NCI-H2227 (cell line): Measurements from ENCODE around the gene ADCY10.

Experiments used
- DNase-seq: peaks from one replicate; lab custom pipeline; 2025; ENCODE audit not compliant: unreplicated experiment; lab: John Stamatoyannopoulos, UW

ADCY10 gene

GRCh38 chr1:167928457-167928852 is 14.5 kb upstream of the ADCY10 start:
- no peak for DNase-seq

DNA sequence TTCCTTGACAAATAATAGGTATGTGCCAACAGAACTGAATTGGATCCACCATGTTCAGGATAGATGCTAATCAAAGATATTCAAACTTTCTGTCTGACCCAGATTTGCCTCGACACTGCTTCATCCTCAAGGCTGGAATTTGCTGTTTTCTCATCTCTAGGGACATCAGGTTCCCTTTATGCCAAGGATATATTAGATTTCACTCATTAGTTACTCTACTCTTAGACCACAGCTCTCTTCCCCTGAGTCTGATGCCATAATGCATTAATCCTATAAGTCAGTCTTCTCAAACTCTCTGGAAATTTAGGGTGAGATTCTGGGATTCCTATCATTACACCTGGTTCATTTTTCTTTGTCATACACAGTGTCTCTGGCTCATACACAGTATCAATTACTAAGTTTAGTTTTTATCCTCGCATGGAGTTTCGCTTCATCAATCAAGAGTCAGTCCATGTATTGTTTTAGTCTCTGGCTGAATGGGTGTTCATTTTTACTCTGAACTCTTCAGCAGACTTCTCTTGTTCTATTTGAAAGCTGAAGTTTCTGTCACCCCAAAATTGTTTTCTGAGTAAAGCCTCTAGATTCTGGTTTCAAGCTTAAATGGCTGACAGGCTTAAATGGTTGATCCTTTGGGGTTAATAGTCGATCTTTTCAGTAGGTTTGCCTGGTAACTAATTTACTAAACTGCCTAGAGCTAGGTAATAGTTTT is 13.3 kb upstream of the ADCY10 start:
- DNase-seq = no peak

GRCh38 chr1:167926486-167926997 is 12.6 kb upstream of the ADCY10 start:
- no peak for DNase-seq

DNA sequence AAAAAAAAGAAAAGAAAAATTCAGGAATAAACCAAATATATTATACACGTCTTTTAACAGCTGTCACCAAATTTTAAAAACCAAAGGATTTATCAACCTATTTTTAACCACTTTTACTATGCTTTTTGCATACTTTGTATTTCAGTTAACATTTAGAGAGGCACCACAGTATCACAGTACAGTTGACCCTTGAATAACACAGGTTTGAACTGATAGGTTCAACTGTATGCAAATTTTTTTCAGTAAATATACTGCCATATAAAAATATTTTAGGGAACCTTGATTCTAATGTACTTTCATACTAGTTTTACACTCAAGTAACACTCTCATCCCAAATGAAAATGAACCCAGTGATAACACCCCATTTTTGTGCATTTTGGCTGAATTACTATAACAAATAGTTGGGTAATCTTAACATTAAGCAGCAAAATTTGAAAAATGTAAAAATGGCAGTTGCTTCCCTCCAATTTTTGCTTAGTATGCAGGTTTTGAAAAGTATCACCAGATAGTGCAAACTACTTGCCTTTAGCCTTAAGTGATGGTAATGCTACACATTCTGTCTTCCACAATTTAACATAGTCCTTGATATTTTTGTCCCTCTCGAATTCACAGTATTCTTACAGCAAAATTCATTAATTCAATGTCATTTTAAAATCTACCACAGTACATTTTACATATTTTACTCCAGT is 10.8 kb upstream of the ADCY10 start:
- no peak for DNase-seq

- no peak for DNase-seq
Measured at GRCh38 chr1:167924102-167924501, 10.2 kb upstream of the ADCY10 start.

- DNase-seq = no peak
Measured at GRCh38 chr1:167923324-167924056, 9.6 kb upstream of the ADCY10 start.

DNA sequence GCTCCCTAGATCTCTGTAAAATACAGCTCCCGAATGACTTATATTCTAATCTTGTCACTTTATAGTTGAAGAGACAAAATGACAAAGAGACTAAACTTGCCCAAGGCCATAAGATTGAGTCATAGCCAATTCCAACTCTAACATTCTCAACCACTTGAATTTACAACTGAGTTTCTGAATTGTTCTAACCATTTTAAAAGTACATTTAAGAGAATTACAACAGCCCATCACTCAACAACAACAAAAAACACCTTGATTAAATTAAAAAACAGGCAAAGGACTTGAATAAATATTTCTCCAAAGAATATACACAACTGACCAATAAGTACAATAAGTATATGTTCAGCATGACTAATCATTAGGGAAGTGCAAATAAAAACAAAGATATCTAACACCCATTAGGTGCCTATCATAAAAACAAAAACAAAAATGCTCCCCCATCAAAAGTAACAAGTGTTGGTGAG is 8.7 kb upstream of the ADCY10 start:
- no peak for DNase-seq

- DNase-seq = no peak
Measured at GRCh38 chr1:167922023-167922422, 8.1 kb upstream of the ADCY10 start.

GRCh38 chr1:167916766-167917511 is 3.0 kb upstream of the ADCY10 start:
- DNase-seq = no peak

- no peak for DNase-seq
Measured at GRCh38 chr1:167915569-167915968, 1.6 kb upstream of the ADCY10 start.

- DNase-seq = no peak
Measured at GRCh38 chr1:167912294-167912693, 1.6 kb downstream of the ADCY10 start.

- DNase-seq = no peak
Measured at GRCh38 chr1:167911413-167911812, 2.5 kb downstream of the ADCY10 start.

DNA sequence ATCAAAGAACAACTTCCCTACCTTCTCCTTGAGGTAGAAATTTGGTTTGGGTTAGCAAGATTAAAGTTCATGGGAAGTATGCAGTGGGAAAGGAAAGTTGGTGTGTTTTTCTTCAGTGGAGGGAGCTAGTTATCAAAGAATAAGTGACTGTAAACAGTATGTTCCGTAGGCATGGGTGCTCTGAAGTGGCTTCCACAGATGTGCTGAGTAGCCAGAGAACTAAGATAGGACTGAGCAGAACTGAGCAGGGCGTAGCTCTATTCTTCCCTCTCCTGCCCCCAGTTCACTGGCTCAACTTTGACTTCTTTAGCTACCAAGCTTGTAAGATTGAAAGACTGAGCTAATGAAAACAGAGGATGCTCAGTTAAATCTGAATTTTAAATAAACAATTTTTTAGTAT is 3.4 kb downstream of the ADCY10 start:
- DNase-seq = no peak

- no peak for DNase-seq
Measured at GRCh38 chr1:167909691-167910180, 4.2 kb downstream of the ADCY10 start.

DNA sequence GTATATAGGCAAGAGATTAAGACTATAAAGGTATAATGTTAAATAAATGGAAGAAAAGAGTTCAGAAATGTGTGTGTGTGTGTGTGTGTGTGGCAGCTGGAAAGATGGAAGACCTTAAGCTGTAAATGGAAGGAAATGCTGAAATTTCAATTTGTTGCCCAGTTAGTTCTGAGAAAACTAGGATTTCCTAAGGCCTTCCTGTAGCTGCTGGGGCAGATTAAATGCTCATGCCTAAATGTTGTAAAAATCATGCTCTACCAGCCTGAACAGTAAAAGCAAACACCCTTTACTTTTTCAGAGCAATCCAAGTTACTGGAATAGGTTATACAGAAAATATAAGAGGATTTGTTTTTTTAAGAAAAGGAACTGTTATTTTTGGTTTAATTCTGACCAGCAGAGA is 8.3 kb downstream of the ADCY10 start:
- no peak for DNase-seq

DNA sequence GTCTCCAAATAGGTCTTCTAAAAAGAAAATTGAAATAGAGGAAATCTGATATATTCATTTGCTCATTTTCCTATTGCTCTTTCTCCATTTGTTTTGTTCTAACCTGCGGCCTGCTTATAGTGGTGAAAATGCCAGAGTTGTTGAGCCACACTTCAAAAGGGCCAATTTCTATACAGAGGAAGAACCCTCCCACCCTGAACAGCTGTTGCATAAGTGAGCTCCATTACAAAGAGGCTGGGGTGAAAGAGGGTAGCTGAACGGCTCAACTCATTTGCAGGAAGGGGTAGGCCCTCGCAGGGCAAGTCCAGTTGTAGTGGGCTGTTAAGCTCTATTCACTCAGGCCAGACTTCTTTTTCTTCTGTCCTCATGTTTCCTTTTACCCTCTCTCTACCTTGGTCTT is 8.8 kb downstream of the ADCY10 start:
- DNase-seq = peak; percentile 29

- DNase-seq = no peak
Measured at GRCh38 chr1:167904652-167905130, 9.2 kb downstream of the ADCY10 start.

DNA sequence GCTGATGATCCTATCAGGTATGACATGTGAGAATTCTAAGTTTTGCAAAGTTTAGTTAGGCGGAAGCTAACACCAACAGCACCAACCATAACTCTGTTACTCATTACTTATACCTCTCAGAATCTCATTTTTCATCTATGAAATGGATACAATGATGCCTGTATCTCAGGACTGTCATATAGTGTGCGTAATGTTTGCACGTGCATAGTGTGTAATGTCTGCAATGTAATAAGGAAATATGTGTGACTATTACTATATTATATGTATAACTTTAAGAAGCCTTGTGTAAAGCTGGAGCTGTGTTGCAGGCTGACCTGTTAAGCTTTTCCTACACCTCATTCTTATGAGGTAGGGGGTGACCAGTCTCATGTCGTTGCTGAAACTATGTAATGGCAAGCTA is 13.0 kb downstream of the ADCY10 start:
- DNase-seq = no peak

DNA sequence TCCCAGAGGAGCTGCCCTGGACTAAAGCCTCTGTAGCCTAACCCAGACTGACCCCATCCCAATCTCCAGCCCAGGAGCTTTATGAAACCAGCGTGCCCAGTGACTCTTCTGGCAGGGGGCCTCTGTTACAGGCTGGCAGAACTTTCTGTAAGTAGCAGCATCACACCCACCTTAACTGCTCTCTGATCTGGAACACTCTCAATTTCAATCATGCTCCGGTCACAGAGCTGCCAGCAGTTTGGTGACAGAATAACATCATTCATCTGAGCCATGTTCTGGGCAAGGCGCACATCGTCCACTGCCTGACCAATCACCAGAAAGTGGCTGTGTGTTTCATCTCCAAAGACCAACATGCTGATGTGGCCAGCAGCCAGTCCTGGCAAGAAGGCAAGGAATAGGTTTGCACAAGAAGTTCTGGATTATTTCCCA is 14.7 kb downstream of the ADCY10 start:
- no peak for DNase-seq

DNA sequence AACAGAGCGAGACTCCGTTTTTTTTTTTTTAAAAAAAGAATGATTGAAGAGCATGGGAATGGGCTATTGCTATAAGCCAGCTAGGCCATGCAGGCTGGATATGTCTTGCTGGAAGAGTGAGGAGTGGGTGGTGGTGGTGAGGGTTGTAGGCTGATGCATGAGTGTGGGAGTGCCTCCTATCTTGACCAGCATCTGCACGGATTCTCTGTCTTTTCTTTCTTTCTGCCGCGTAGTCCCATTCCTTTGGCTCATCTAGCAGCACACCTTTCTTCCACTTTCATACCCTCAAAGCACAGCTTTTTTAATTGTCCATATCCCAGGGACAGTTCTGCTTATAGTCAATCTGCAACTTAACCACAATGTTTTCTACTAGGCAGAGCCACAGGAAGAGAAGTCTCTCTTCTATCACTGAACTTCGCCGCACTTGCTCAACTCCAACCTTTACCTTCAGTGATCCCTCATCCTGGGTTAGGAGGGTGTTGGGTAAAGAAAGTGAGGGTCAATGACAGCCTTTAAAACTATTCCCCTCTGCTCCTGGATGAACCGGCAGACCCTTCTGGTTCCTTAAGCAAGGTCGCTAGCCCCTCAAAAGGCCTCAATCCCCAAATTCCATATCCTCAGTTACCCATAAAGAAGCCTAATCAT is 15.2 kb downstream of the ADCY10 start:
- no peak for DNase-seq
